Measurements from ENCODE around the gene CALML3.

DNA sequence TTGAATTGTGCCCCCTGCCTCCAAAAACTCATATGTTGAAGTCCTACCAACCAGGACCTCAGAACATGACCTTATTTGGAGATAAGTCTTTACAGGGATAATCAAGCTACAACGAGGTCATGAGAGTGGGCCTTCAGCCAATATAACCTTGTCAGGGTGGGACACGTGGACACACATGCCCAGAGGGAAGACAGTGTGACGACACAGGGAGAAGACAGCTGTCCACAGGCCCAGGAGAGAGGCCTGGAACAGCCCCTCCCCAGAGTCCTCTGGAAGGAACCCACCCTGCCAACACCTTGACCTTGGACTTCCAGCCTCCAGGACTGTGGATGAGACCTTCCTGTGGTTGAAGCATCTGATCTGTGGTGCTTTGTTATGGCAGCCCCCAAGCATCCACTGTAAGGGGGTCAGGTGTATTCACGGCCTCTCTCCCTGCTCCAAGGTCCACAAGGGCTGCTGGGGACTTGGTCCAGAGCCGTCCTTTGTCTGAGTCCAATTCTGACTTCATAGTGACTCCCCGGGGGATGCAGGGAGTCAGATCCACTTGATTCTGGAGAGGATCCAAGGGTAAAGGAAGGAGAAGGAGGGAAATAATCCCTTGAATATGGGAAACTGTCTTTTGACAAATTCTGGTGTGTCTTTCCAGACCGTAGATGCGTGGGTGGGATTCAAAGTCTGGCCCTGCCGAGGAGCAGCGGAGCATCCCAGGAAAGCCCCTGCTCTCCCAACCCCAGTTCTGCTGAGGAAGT is 7.0 kb downstream of the CALML3 start:
- no peak for TF ChIP-seq ZNF441 (CRISPR knock-in tag; IDR thresholded peaks at IDR 0.05; ENCODE audit: borderline replicate concordance)
- TF ChIP-seq MAZ (IDR thresholded peaks at IDR 0.05; ENCODE audit: borderline replicate concordance, low read depth, low read length) = no peak
- TF ChIP-seq MAZ (CRISPR knock-in tag; IDR thresholded peaks at IDR 0.05; ENCODE audit: low read depth) = no peak
- TF ChIP-seq MEIS1 (CRISPR knock-in tag; IDR thresholded peaks at IDR 0.05; ENCODE audit: borderline replicate concordance) = no peak
- no peak for TF ChIP-seq ZNF644 (CRISPR knock-in tag; IDR thresholded peaks at IDR 0.05; ENCODE audit: low read depth)
- TF ChIP-seq, protein P1, sequence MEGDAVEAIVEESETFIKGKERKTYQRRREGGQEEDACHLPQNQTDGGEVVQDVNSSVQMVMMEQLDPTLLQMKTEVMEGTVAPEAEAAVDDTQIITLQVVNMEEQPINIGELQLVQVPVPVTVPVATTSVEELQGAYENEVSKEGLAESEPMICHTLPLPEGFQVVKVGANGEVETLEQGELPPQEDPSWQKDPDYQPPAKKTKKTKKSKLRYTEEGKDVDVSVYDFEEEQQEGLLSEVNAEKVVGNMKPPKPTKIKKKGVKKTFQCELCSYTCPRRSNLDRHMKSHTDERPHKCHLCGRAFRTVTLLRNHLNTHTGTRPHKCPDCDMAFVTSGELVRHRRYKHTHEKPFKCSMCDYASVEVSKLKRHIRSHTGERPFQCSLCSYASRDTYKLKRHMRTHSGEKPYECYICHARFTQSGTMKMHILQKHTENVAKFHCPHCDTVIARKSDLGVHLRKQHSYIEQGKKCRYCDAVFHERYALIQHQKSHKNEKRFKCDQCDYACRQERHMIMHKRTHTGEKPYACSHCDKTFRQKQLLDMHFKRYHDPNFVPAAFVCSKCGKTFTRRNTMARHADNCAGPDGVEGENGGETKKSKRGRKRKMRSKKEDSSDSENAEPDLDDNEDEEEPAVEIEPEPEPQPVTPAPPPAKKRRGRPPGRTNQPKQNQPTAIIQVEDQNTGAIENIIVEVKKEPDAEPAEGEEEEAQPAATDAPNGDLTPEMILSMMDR (CRISPR knock-in tag; IDR thresholded peaks at IDR 0.05) = no peak
- TF ChIP-seq, protein P2, sequence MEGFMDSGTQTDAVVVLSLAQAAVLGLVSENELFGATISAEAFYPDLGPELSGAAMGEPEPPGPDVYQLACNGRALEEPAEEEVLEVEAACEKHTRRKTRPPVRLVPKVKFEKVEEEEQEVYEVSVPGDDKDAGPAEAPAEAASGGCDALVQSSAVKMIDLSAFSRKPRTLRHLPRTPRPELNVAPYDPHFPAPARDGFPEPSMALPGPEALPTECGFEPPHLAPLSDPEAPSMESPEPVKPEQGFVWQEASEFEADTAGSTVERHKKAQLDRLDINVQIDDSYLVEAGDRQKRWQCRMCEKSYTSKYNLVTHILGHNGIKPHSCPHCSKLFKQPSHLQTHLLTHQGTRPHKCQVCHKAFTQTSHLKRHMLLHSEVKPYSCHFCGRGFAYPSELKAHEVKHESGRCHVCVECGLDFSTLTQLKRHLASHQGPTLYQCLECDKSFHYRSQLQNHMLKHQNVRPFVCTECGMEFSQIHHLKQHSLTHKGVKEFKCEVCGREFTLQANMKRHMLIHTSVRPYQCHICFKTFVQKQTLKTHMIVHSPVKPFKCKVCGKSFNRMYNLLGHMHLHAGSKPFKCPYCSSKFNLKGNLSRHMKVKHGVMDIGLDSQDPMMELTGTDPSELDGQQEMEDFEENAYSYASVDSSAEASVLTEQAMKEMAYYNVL (CRISPR knock-in tag; IDR thresholded peaks at IDR 0.05; ENCODE audit: borderline replicate concordance) = no peak
- no peak for TF ChIP-seq MTA3 (CRISPR knock-in tag; IDR thresholded peaks at IDR 0.05)
- no peak for TF ChIP-seq MAFK (conservative IDR thresholded peaks at IDR 0.05 in 1 of 2, IDR thresholded peaks at IDR 0.05 in 1 of 2; ENCODE audit: low read length in 2 of 2)

Measured in HepG2 (cell line).